GM12878 (cell line): Measurements from ENCODE around the gene PI4KA. TPM values are rescaled to one million over a fixed set of nuclear protein-coding genes. Genes with fewer than 3 reads are reported as not detected.

Experiments
- ATAC-seq: fragments of 200-7000 bp; cut with Tn5 transposase; 3 replicates; pipeline ENCODE4 v1.9.1; 2020; ENCODE audit warnings: mild to moderate bottlenecking, moderate library complexity
- BruUV-seq: library from RNA; stranded (reverse); fragments of 400-500 nt; replicated peaks from 2 replicates; lab custom pipeline; 2021; lab: Mats Ljungman, UMichigan
- CTCF ChIA-PET: fragments of 300-600 bp; sonication (Branson Sonifier 250); formaldehyde crosslinking; extraction: SDS; loops from one replicate; lab custom pipeline; 2021; ENCODE audit warnings: inconsistent platforms; lab: Yijun Ruan, JAX
- POLR2A ChIA-PET: fragments of 350-600 bp; formaldehyde crosslinking; extraction: SDS; loops from one replicate; lab custom pipeline; 2021; ENCODE audit warnings: inconsistent platforms; lab: Charles Lee
- RAD21 ChIA-PET: fragments of 300-600 bp; sonication (Branson Sonifier 250); formaldehyde crosslinking; loops from one replicate; lab custom pipeline; 2023; ENCODE audit warnings: antibody characterized with exemption; ENCODE audit not compliant: unreplicated experiment; lab: Charles Lee
- SMC1A ChIA-PET: fragments of 300-600 bp; sonication (Branson Sonifier 250); formaldehyde crosslinking; loops from one replicate; lab custom pipeline; 2023; ENCODE audit not compliant: unreplicated experiment, uncharacterized antibody; lab: Charles Lee
- DNase-seq: peaks from one replicate; pipeline ENCODE4 v3.0.0-alpha.2; 2011; ENCODE audit warnings: low read depth, low spot score
- FAIRE-seq: peaks from 3 replicates; lab custom pipeline; 2011; peaks lifted over from hg19 to GRCh38; lab: Jason Lieb, UNC
- H2AFZ ChIP-seq: 2 replicates; pipeline ENCODE4 v1.6.0; 2011; ENCODE audit warnings: low read depth, low read length, control low read depth; ENCODE audit not compliant: control insufficient read depth
- H3K27ac ChIP-seq: 2 replicates; pipeline ENCODE4 v1.5.1; 2011; ENCODE audit warnings: control low read depth; ENCODE audit not compliant: control insufficient read depth, insufficient read depth
- H3K27me3 ChIP-seq, 2 experiments: replicated peaks in 1 of 2; 2 replicates each; pipeline versions ENCODE4 v1.6.0 to v1.6.1; 2011; ENCODE audit warnings: low read length in 1 of 2; ENCODE audit not compliant: control insufficient read depth in 2 of 2, insufficient read depth in 2 of 2
- H3K36me3 ChIP-seq, 2 experiments: 2 replicates each; pipeline ENCODE4 v1.5.1; 2011; ENCODE audit warnings: low read length in 1 of 2; ENCODE audit not compliant: control insufficient read depth in 2 of 2, insufficient read depth in 2 of 2
- H3K4me1 ChIP-seq: 2 replicates; pipeline ENCODE4 v1.6.1; 2011; ENCODE audit warnings: mild to moderate bottlenecking, low read length, moderate library complexity, mixed read lengths; ENCODE audit not compliant: control insufficient read depth, insufficient read depth
- H3K4me2 ChIP-seq: 2 replicates; pipeline ENCODE4 v1.6.0; 2011; ENCODE audit warnings: control low read depth; ENCODE audit not compliant: control insufficient read depth, insufficient read depth
- H3K4me3 ChIP-seq: fragments of 200-600 bp; sonication (generic); 2 replicates; pipeline ENCODE4 v1.5.1; 2016
- H3K79me2 ChIP-seq: 2 replicates; pipeline ENCODE4 v1.6.0; 2011; ENCODE audit warnings: low read length; ENCODE audit not compliant: control insufficient read depth, insufficient read depth
- H3K9ac ChIP-seq: 2 replicates; pipeline ENCODE4 v1.8.0; 2011; ENCODE audit warnings: low read length, control low read depth, mixed read lengths; ENCODE audit not compliant: control insufficient read depth, insufficient read depth
- H3K9me3 ChIP-seq: replicated peaks from 3 replicates; pipeline ENCODE4 v1.5.1; 2011; ENCODE audit warnings: mild to moderate bottlenecking, low read length; ENCODE audit not compliant: control insufficient read depth, insufficient read depth
- H4K20me1 ChIP-seq: 2 replicates; pipeline ENCODE4 v1.6.0; 2011; ENCODE audit not compliant: control insufficient read depth, insufficient read depth
- CEBPB ChIP-seq, 2 experiments: fragments of 150-350 bp in 1 of 2; IDR thresholded peaks; 2 replicates each; pipeline ENCODE4 v1.6.1; 2012 to 2014; ENCODE audit warnings: low read depth in 2 of 2, low read length in 2 of 2, borderline replicate concordance in 1 of 2, inconsistent platforms in 1 of 2
- CEBPZ ChIP-seq: fragments of 150-350 bp; IDR thresholded peaks from 2 replicates; pipeline ENCODE4 v1.6.1; 2016; ENCODE audit warnings: low read depth, low read length
- CTCF ChIP-seq, 3 experiments: IDR thresholded peaks in 2 of 3; conservative IDR thresholded peaks in 1 of 3; 2 replicates each; pipeline ENCODE4 v1.5.1; 2011; ENCODE audit warnings: low read depth in 3 of 3, low read length in 3 of 3, mild to moderate bottlenecking in 3 of 3, control low read depth in 2 of 3, moderate library complexity in 2 of 3, inconsistent platforms in 1 of 3, mixed read lengths in 1 of 3; ENCODE audit not compliant: control insufficient read depth in 2 of 3, insufficient read depth in 1 of 3; ENCODE audit errors: extremely low read depth in 1 of 3
- CUX1 ChIP-seq: IDR thresholded peaks from 2 replicates; pipeline ENCODE4 v1.6.1; 2012; ENCODE audit warnings: improper control_type of control experiment, low read depth, low read length; ENCODE audit not compliant: insufficient replicate concordance
- IKZF2 ChIP-seq, 2 experiments: fragments of 450-650 bp; IDR thresholded peaks; 2 replicates each; pipeline ENCODE4 v1.6.1; 2017; ENCODE audit warnings: mild to moderate bottlenecking in 2 of 2, moderate library complexity in 2 of 2
- IRF4 ChIP-seq: IDR thresholded peaks from 2 replicates; pipeline ENCODE4 v1.6.1; 2011; ENCODE audit warnings: low read depth, low read length
- KDM1A ChIP-seq: fragments of 200-600 bp; sonication (generic); IDR thresholded peaks from 2 replicates; pipeline ENCODE4 v1.6.1; 2016; ENCODE audit warnings: borderline replicate concordance
- MEF2B ChIP-seq: fragments of 450-650 bp; IDR thresholded peaks from 2 replicates; pipeline ENCODE4 v1.6.1; 2018; ENCODE audit warnings: mild to moderate bottlenecking, moderate library complexity; ENCODE audit not compliant: partially characterized antibody, poor library complexity, severe bottlenecking
- MTA3 ChIP-seq: IDR thresholded peaks from 2 replicates; pipeline ENCODE4 v1.6.1; 2012; ENCODE audit warnings: low read length, inconsistent platforms, borderline replicate concordance
- RAD21 ChIP-seq: IDR thresholded peaks from 2 replicates; pipeline ENCODE4 v1.6.1; 2011; ENCODE audit warnings: mild to moderate bottlenecking, low read depth, low read length, moderate library complexity; ENCODE audit not compliant: insufficient read depth
- WGBS: methylation state at CpG from one replicate; pipeline ENCODE4 v1.1.6; 2016; ENCODE audit warnings: low lambda C conversion rate; ENCODE audit not compliant: insufficient replicate concordance, insufficient coverage; ENCODE audit errors: missing lambda C conversion rate; 5-methylcytosine and 5-hydroxymethylcytosine counted together
- in situ Hi-C: fragments of 300-500 bp; cut with MboI; formaldehyde crosslinking; loops from 9 replicates; pipeline ENCODE4 v1.14.3; 2018; ENCODE audit warnings: mixed read lengths
- intact Hi-C: fragments of 100-400 bp; cut with micrococcal nuclease; formaldehyde crosslinking; loops from one replicate; pipeline ENCODE4 v1.14.2; 2022; ENCODE audit not compliant: unreplicated experiment
- polyA plus RNA-seq, 11 experiments: library from polyadenylated mRNA; depleted of rRNA in 4 of 11; unstranded in 6 of 11; stranded (reverse) in 5 of 11; fragments of >200 nt; fragmentation: Nextera tagmentation in 4 of 11; fragmentation: Illumina TruSeq in 1 of 11; extraction: Ambion mirVana in 4 of 11; extraction: Trizol in 1 of 11; gene quantifications; 1 replicate in 1 of 11; 2 replicates in 10 of 11; pipeline versions ENCODE4 v1.2.1 to v1.2.3, GENCODE V29; 2011 to 2016; ENCODE audit warnings: inconsistent platforms in 2 of 11, missing spikeins in 2 of 11, low read depth in 1 of 11
- total RNA-seq, 4 experiments: library from RNA; depleted of rRNA in 3 of 4; stranded (reverse); fragments of >200 nt in 3 of 4; fragmentation: Illumina TruSeq in 1 of 4; extraction: Trizol in 1 of 4; gene quantifications; 2 replicates each; pipeline versions ENCODE4 v1.2.1 to v1.2.3, GENCODE V29; 2013 to 2021

The PI4KA gene
- total and polyA plus RNA-seq, 10 of the 15 experiments (the other 5 are each of a cell fraction or from before 2014, with no cell fraction given), result 4.2 to 78.4 (median 42.1) TPM

GRCh38 chr22:20748731-20749428 lies 109.7 kb downstream of the PI4KA start:
- peak; percentile 83 for FAIRE-seq
- SMC1A ChIA-PET, result interaction anchor here (0.6 to 4.2 kb wide), 4 partner anchors 27 to 331 kb away, joined by 3 to 41 read pairs (median 3); no protein-coding TSS in a partner anchor
- POLR2A ChIA-PET, result interaction anchor here (0.6 to 1.2 kb wide), 3 partner anchors 12 to 34 kb away, joined by 3 to 5 read pairs (median 3); no protein-coding TSS in a partner anchor
- peak; percentile 52 for TF ChIP-seq MEF2B
- peak; percentile 67 for TF ChIP-seq IRF4
- no peak for TF ChIP-seq KDM1A
- peak; percentile 43; the same call in 1 of the 2 replicates for TF ChIP-seq MTA3
- no peak for TF ChIP-seq CEBPZ
- peak in 1 of 3 experiments; percentile 12; a peak in 1 of 6 replicates for TF ChIP-seq CTCF (IDR thresholded peaks at IDR 0.05 in 2 of 3, conservative IDR thresholded peaks at IDR 0.05 in 1 of 3; ENCODE audit: control insufficient read depth in 2 of 3, extremely low read depth in 1 of 3, insufficient read depth in 1 of 3, low read depth in 3 of 3, low read length in 3 of 3)
- TF ChIP-seq IKZF2 (IDR thresholded peaks at IDR 0.05), result peak; percentile 87 to 88
- peak; percentile 60 for TF ChIP-seq CUX1
- no peak for TF ChIP-seq CEBPB (IDR thresholded peaks at IDR 0.05; ENCODE audit: borderline replicate concordance in 1 of 2, low read depth in 2 of 2, low read length in 2 of 2)
- 0 out of 2 replicates have a peak, but pooled peaks have one; percentile 10 for TF ChIP-seq RAD21

More at GRCh38 chr22:20748731-20749428, 109.7 kb downstream of the PI4KA start:
- peak overlapping the region; percentile 73 for H3K4me2 ChIP-seq
- ChIA-PET CTCF (interaction anchor here (0.9 to 3.8 kb wide), 9 partner anchors 8 to 185 kb away, joined by 3 to 28 read pairs (median 4); partner anchors contain the start of gene SERPIND1), RAD21 (interaction anchor here (1.0 to 3.8 kb wide), 2 partner anchors 35 to 254 kb away, joined by 4 to 27 read pairs; no protein-coding TSS in a partner anchor)
- no peaks in the 10 kb centered on the region for H4K20me1 ChIP-seq
- DNase-seq (peak; percentile 82), ATAC-seq (peak; percentile 85)
- H3K4me3 ChIP-seq, result peak overlapping the region; percentile 13; the same call in 1 of the 2 replicates
- H3K27ac ChIP-seq, result peak overlapping the region; percentile 76
- peaks cover 9 to 33% of the 10 kb centered on the region in 2 experiments; a peak in 3 of 4 replicates for H3K36me3 ChIP-seq
- no peak overlapping the region for H2AFZ ChIP-seq
- TSS peak; percentile 87 for BruUV-seq
- in situ Hi-C loops (no loop called here), intact Hi-C loops (no loop called here)
- WGBS, result 20% methylated on average over 9 of the region's 9 CpGs
- H3K79me2 ChIP-seq, result no peaks in the 10 kb centered on the region
- H3K9me3 ChIP-seq, result no peaks in the 10 kb centered on the region
- H3K27me3 ChIP-seq, result no peaks in the 10 kb centered on the region
- H3K4me1 ChIP-seq, result peaks cover 53% of the 10 kb centered on the region
- peak overlapping the region; percentile 66 for H3K9ac ChIP-seq
